Choroid plexus epithelial cell (primary cell): ENCODE data around the gene ACP2.

Experiments used
- DNase-seq: peaks from one replicate; pipeline ENCODE4 v3.0.0-alpha.2; 2010; ENCODE audit warnings: low read depth
- H3K4me3 ChIP-seq: 2 replicates; pipeline ENCODE4 v1.5.1; 2011; ENCODE audit warnings: low read depth, mild to moderate bottlenecking, control low read depth, low read length, moderate library complexity
- TF ChIP-seq, protein P1 (sequence below): conservative IDR thresholded peaks from 2 replicates; pipeline ENCODE4 v1.5.1; 2011; ENCODE audit warnings: low read depth, mild to moderate bottlenecking, control low read depth, inconsistent platforms, low read length, moderate library complexity

ACP2 gene

DNA sequence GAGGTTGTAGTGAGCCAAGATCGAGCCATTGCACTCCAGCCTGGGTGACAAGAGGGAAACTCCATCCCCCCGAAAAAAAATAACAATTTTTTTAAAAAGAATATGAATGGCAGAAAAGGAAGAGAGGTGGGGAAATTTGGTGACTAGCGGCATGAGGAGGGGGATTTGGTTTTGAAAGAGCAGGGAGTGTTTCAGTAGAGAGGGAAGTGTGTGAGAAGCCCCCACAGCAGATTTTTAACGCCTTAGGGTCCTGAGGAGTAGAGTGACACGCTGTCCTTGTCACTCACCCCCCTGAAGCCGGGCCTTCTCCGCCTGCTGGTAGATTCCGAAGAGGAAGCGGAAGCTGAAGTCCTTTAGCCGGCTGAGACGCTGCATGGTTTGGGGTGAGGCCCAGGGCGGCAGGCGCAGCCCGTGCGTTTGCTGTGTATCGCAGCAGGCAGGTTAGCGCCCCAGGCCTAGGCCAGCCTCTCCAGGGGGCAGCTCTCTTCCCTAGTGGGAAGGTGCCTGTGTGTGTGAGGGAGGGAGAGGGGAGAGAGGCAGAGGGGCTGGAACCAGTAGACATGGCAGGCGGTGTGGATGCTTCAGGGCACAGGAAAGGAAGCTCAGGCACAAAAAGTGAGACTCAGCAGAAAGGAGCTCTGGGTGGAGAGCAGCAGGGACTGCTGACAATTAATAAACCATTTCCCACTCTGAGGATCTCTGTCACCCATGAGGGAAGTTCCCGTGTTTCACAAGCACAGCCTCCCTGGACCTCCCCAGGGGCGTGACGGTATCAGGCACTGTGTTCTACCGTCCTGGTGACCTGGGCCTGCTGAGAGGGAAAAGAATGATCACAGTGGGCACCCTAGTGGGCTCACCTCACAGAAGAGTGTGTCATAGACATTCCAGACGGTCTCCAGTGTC, 3.9 kb downstream of the ACP2 start:
- DNase-seq, result peak; percentile 37
- TF ChIP-seq, protein P1, sequence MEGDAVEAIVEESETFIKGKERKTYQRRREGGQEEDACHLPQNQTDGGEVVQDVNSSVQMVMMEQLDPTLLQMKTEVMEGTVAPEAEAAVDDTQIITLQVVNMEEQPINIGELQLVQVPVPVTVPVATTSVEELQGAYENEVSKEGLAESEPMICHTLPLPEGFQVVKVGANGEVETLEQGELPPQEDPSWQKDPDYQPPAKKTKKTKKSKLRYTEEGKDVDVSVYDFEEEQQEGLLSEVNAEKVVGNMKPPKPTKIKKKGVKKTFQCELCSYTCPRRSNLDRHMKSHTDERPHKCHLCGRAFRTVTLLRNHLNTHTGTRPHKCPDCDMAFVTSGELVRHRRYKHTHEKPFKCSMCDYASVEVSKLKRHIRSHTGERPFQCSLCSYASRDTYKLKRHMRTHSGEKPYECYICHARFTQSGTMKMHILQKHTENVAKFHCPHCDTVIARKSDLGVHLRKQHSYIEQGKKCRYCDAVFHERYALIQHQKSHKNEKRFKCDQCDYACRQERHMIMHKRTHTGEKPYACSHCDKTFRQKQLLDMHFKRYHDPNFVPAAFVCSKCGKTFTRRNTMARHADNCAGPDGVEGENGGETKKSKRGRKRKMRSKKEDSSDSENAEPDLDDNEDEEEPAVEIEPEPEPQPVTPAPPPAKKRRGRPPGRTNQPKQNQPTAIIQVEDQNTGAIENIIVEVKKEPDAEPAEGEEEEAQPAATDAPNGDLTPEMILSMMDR, result no peak

DNA sequence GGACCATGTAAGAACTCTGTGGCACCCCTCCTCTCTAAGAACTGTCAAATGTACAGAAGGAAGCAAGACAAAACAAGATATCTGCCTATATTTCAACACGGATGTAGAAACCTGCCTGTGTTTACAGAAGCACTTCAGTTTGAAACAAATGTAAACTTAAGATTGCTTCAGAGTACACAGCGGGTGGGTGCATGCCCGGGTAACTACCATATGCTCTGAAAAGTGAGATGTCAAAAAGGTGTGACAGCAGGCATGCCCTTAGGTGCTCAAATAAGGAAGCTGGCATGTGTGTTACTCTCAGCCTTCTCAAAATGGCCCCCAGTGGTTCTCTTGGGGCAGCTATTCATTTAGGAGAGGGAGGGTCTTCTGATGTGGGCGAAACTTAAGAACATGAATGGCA, 5.2 kb downstream of the ACP2 start:
- no peak for DNase-seq
- H3K4me3 ChIP-seq, result no peak overlapping the region
- TF ChIP-seq, protein P1, result no peak

More for the DNA sequence above, 3.9 kb downstream of the ACP2 start:
- H3K4me3 ChIP-seq, result no peak overlapping the region

DNA sequence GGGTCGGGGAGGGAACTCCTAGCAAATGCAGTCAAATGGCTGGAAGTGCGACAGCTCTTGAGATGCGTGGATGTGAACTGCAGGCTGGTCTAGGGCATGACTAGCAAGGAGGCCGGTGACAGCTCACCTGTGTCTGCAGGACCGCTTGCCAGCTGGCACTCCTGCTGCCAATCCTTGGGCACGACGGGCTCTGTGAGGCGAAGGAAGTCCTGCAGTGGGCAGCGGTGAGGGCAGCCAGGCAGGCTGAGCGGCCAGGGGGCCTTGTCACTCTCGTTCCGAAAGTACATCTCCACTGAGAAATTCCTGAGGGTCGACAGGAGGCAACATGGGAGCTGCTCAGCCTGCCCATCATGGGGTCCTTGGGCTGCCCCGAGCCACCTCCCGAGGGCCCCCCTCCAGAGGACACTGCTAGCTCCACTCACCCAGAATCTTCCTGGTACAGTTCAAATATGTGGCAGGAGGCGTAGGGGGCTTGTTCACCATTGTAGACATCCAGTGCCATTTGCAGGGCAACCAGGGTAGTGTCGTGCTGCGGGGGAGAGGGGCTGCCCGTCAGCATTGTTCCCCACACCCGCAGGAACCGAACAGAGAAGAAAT, 5.9 kb downstream of the ACP2 start:
- TF ChIP-seq, protein P1, result no peak
- H3K4me3 ChIP-seq, result no peak overlapping the region
- no peak for DNase-seq

DNA sequence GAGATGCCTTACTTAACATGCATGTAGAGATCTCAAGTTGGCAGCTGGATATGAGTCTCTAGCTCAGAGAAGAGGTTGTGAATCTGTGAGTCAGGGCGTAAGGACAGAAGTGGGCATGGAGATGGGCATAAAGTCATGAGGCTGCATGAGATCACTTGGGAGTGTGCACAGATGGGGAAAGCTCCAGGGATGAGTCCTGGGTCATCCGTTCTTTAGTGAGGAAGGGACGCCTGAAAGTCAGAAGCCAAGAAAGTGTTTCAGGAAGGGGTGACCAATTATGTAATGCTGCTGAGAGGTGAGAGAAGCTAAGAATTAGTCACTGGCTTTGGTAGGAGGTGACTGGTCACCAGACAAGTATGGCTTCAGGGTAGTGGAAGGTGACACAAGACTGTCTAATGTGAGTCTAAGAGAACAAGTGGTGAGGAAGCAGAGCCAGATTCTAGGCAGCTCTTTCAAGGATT, 6.7 kb downstream of the ACP2 start:
- no peak for DNase-seq
- TF ChIP-seq, protein P1, result no peak
- no peak overlapping the region for H3K4me3 ChIP-seq

DNA sequence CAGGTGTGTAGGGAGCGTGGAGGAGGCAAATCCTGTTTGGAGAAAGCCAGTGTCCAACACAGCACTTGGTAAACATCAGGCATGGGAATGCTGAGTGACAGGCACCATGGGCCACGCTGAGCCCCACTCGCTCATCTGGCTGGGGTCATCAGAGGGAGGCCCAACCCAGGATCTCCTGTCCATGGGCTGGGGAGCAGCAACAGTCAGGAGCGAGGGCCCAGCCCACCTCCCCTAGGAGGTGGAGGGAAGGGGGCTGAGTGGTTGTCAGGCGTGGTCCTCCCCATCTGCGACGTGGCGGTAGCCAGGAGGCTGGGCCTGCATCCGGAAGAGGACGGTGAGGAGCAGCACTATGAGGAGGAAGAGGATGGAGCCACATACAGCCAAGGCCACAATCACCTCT, 8.8 kb downstream of the ACP2 start:
- H3K4me3 ChIP-seq, result no peak overlapping the region
- DNase-seq, result no peak
- TF ChIP-seq, protein P1, result no peak

DNA sequence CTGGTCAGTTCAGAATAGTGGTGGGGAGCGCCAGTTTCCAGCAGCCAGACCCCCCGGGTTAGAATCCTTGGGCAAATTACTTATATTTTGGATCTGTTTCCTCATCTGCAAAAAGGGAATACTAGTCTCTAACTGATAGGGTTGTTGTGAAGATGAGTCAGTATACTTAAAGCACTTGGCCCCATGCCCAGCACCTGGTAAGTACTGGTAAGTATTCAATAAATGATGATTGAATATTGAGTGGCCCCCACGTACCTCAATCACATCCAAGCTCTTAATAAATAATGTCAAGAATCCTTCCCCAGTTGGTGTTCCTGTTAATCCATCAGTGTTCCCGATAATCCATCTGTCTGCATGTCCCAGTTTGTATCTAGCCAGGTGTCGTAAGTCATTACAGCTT, 12.1 kb downstream of the ACP2 start:
- no peak overlapping the region for H3K4me3 ChIP-seq
- TF ChIP-seq, protein P1, result no peak
- DNase-seq, result peak; percentile 69
